Activated B cell treated with CpG ODN at 0.5 μM for 24 hours (primary cell): ENCODE measurements around the gene MYOM3. TPM values are rescaled to one million over a fixed set of nuclear protein-coding genes. Genes with fewer than 3 reads are reported as not detected.

Source experiments
- ATAC-seq: fragments of 200-7000 bp; cut with Tn5 transposase; one replicate; pipeline ENCODE4 v1.10.0; 2021; ENCODE audit warnings: low read depth, mild to moderate bottlenecking, moderate library complexity
- CTCF ChIA-PET: fragments of 350-600 bp; sonication (Branson Sonifier 250); formaldehyde crosslinking; loops from one replicate; lab custom pipeline; 2021; ENCODE audit warnings: antibody characterized with exemption; lab: Charles Lee
- POLR2A ChIA-PET: fragments of 350-600 bp; sonication (Branson Sonifier 250); formaldehyde crosslinking; loops from one replicate; lab custom pipeline; 2021; ENCODE audit warnings: antibody characterized with exemption; lab: Charles Lee
- DNase-seq: peaks from one replicate; pipeline ENCODE4 v3.0.0; 2022
- H3K27ac Mint-ChIP-seq: one replicate; pipeline ENCODE4 v1.8.0; 2020; ENCODE audit warnings: mixed read lengths
- H3K27me3 Mint-ChIP-seq: one replicate; pipeline ENCODE4 v1.8.0; 2021; ENCODE audit warnings: mixed read lengths
- H3K36me3 Mint-ChIP-seq: one replicate; pipeline ENCODE4 v1.8.0; 2021; ENCODE audit warnings: low read depth, mixed read lengths
- H3K4me1 Mint-ChIP-seq: one replicate; pipeline ENCODE4 v1.8.0; 2021; ENCODE audit warnings: mixed read lengths
- H3K4me3 Mint-ChIP-seq: one replicate; pipeline ENCODE4 v1.8.0; 2020; ENCODE audit warnings: mild to moderate bottlenecking, mixed read lengths
- H3K9me3 Mint-ChIP-seq: one replicate; pipeline ENCODE4 v1.8.0; 2020; ENCODE audit warnings: mixed read lengths
- intact Hi-C: fragments of 100-400 bp; cut with micrococcal nuclease; formaldehyde crosslinking; loops from one replicate; pipeline ENCODE4 v1.15.1; 2024
- total RNA-seq: library from RNA; stranded (reverse); gene quantifications from 2 replicates; pipeline ENCODE4 v1.2.3, GENCODE V29; 2022
- TF ChIP-seq, protein P1 (sequence below): fragments of 200-600 bp; IDR thresholded peaks from one replicate; pipeline ENCODE4 v1.8.0; 2022; ENCODE audit warnings: antibody characterized with exemption, mild to moderate bottlenecking

MYOM3 gene
- total RNA-seq, result not detected in 2 replicates

DNA sequence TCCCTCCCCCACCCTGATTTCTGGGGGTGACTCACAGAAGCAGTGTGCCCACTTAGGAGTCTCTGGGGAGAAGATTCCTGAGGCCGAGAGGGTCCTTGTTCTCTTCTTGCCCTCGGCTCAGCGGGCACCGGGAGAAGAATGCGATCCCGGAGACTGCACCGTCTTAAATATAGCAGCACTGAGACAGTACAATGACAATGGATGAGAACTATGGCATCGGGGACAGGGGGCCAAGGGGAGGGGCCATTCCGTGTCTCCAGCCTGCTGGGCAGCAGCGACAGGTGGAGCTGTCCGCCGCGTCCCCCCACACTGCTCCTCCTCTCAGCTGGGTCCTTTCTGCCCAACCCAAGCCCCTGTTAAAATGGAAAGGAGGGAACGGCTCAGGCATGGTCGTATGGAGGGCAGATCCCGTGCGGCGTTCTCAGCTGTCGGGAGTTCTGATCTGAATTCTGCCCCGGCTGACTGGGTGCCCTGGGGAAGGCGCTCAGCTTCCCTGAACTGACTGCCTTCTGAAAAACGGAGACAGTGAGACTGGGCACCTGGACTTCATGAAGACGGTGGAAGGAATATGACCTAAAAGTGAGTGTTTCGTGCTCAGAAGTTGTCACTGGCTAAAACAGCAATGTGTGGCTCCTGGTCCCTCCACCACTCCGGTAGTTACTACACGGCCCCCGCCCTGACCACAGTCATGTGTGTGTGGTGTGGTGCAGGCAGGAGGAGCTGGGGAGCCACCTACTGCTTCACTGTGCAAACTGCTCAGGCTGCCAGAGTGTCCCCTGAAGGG lies at the start of gene MYOM3:
MYOM3 (minus strand) TSS at position 140 of the 784 bp plus-strand sequence. CDS start 3,499 bp downstream, outside the sequence.
- ChIA-PET POLR2A (interaction anchor here (0.6 kb wide), 1 partner anchor 457 kb away, joined by 3 read pairs; no protein-coding TSS in a partner anchor), CTCF (no interaction called here)
- intact Hi-C loops, result no loop called here
- H3K9me3 Mint-ChIP-seq, result no peaks in the 10 kb centered on the region
- peaks cover 31% of the 10 kb centered on the region for H3K27me3 Mint-ChIP-seq
- no peak for DNase-seq
- peak within 1 kb of the TSS; percentile 32 for H3K4me3 Mint-ChIP-seq
- peaks cover 6% of the 10 kb centered on the region for H3K4me1 Mint-ChIP-seq
- H3K36me3 Mint-ChIP-seq, result no peaks in the 10 kb centered on the region
- H3K27ac Mint-ChIP-seq, result no peak within 1 kb of the TSS
- ATAC-seq, result peak; percentile 78
- TF ChIP-seq, protein P1, sequence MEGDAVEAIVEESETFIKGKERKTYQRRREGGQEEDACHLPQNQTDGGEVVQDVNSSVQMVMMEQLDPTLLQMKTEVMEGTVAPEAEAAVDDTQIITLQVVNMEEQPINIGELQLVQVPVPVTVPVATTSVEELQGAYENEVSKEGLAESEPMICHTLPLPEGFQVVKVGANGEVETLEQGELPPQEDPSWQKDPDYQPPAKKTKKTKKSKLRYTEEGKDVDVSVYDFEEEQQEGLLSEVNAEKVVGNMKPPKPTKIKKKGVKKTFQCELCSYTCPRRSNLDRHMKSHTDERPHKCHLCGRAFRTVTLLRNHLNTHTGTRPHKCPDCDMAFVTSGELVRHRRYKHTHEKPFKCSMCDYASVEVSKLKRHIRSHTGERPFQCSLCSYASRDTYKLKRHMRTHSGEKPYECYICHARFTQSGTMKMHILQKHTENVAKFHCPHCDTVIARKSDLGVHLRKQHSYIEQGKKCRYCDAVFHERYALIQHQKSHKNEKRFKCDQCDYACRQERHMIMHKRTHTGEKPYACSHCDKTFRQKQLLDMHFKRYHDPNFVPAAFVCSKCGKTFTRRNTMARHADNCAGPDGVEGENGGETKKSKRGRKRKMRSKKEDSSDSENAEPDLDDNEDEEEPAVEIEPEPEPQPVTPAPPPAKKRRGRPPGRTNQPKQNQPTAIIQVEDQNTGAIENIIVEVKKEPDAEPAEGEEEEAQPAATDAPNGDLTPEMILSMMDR, result no peak

DNA sequence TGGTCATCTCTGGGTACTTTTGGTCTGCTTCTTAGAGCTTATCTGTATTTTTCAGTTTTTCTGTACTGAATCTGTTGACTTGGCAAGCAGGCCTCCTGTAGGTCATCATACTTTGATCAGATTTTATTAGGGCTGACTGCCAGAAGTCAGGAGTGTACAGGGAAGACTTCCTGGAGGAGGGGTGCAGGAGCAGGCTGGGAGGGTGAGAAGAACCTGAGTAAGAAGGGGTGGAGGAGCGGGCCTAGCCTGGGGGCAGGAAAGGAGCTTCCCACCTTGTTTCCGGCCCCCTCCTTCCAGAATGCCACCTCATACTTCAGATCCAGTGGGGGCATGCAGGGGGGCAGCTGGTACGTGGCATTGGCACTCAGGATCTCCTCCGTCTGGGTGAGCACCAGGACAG lies 49.3 kb upstream of the MYOM3 start:
- H3K36me3 Mint-ChIP-seq, result peaks cover 93% of the 10 kb centered on the region
- H3K9me3 Mint-ChIP-seq, result no peaks in the 10 kb centered on the region
- DNase-seq, result no peak
- TF ChIP-seq, protein P1, result no peak
- ATAC-seq, result no peak
- no peaks in the 10 kb centered on the region for H3K27me3 Mint-ChIP-seq
- ChIA-PET POLR2A (interaction anchor here (1.0 kb wide), 1 partner anchor 11 kb away, joined by 3 read pairs; no protein-coding TSS in a partner anchor), CTCF (no interaction called here)
- H3K4me3 Mint-ChIP-seq, result no peak overlapping the region
- intact Hi-C loops, result no loop called here
- no peak overlapping the region for H3K27ac Mint-ChIP-seq
- peaks cover under 1% of the 10 kb centered on the region for H3K4me1 Mint-ChIP-seq

DNA sequence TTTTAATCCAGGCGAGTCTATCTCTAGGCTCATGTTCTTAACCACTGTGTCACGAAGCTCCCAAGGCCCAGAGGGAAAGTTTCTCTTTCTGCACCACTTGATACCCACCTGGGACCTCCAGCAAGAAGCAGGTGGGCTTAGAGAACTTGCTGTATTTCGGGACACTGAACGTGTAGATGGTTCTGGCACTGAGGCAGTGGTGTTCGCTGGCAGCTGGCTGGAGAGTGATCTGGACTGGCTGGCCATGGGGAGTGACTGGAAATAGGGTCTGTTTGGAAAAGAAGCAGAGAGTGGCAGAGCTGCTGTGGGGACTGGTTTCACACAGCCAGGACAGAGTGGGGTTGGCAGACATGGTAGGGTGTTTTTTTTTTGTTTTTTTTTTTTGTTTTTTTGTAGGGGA lies 47.4 kb upstream of the MYOM3 start:
- Mint-ChIP-seq H3K36me3 (peaks cover 87% of the 10 kb centered on the region), H3K27me3 (no peaks in the 10 kb centered on the region), H3K4me1 (peaks cover 14% of the 10 kb centered on the region), H3K9me3 (no peaks in the 10 kb centered on the region), H3K27ac (peak overlapping the region; percentile 44), H3K4me3 (no peak overlapping the region)
- DNase-seq, result no peak
- CTCF ChIA-PET, result interaction anchor here (1.9 kb wide), 1 partner anchor 232 kb away, joined by 8 read pairs; no protein-coding TSS in a partner anchor
- POLR2A ChIA-PET, result no interaction called here
- ATAC-seq, result no peak
- intact Hi-C loops, result no loop called here
- TF ChIP-seq, protein P1, result no peak

GRCh38 chr1:24157918-24158481 lies 46.1 kb upstream of the MYOM3 start:
- no peak overlapping the region for H3K27ac Mint-ChIP-seq
- ChIA-PET CTCF (interaction anchor here (1.9 kb wide), 1 partner anchor 234 kb away, joined by 8 read pairs; no protein-coding TSS in a partner anchor), POLR2A (no interaction called here)
- intact Hi-C loops, result no loop called here
- H3K4me3 Mint-ChIP-seq, result no peak overlapping the region
- DNase-seq, result no peak
- ATAC-seq, result no peak
- no peaks in the 10 kb centered on the region for H3K9me3 Mint-ChIP-seq
- peaks cover 74% of the 10 kb centered on the region for H3K36me3 Mint-ChIP-seq
- H3K4me1 Mint-ChIP-seq, result peaks cover 14% of the 10 kb centered on the region
- TF ChIP-seq, protein P1, result no peak
- no peaks in the 10 kb centered on the region for H3K27me3 Mint-ChIP-seq
